HG03469 (cell line): ENCODE measurements around the gene SCAPER.

Source experiments
- ATAC-seq: cut with Tn5 transposase; IDR thresholded peaks from one replicate; pipeline ENCODE4 v1.9.1; 2021; ENCODE audit warnings: mild to moderate bottlenecking, moderate library complexity, moderate number of reproducible peaks; ENCODE audit not compliant: unreplicated experiment

The SCAPER gene

GRCh38 chr15:76378691-76379090, 526.4 kb downstream of the SCAPER start:
- no peak for ATAC-seq

GRCh38 chr15:76377751-76378150, 527.4 kb downstream of the SCAPER start:
- ATAC-seq: no peak

- no peak for ATAC-seq
These were observed 527.9 kb downstream of the SCAPER start for GRCh38 chr15:76377217-76377616.

- no peak for ATAC-seq
These were observed 528.3 kb downstream of the SCAPER start for GRCh38 chr15:76376816-76377215.

- no peak for ATAC-seq
These were observed 529.1 kb downstream of the SCAPER start for GRCh38 chr15:76376029-76376428.

- ATAC-seq: no peak
These were observed 537.0 kb downstream of the SCAPER start for GRCh38 chr15:76368122-76368621.

GRCh38 chr15:76366714-76367113, 538.4 kb downstream of the SCAPER start:
- ATAC-seq: no peak

- no peak for ATAC-seq
These were observed 541.9 kb downstream of the SCAPER start for GRCh38 chr15:76363251-76363650.

- ATAC-seq: no peak
These were observed 544.7 kb downstream of the SCAPER start for GRCh38 chr15:76360416-76360815.

- ATAC-seq: no peak
These were observed 546.0 kb downstream of the SCAPER start for GRCh38 chr15:76359152-76359551.

- ATAC-seq: no peak
These were observed 546.7 kb downstream of the SCAPER start for GRCh38 chr15:76358453-76358852.

GRCh38 chr15:76354823-76355440, 550.2 kb downstream of the SCAPER start:
- no peak for ATAC-seq

- no peak for ATAC-seq
These were observed 551.2 kb downstream of the SCAPER start for GRCh38 chr15:76353903-76354302.

GRCh38 chr15:76353023-76353577, 552.0 kb downstream of the SCAPER start:
- no peak for ATAC-seq

GRCh38 chr15:76349301-76350070, 555.7 kb downstream of the SCAPER start:
- ATAC-seq: no peak

GRCh38 chr15:76347482-76348055, 557.6 kb downstream of the SCAPER start:
- ATAC-seq: no peak

- ATAC-seq: no peak
These were observed 558.3 kb downstream of the SCAPER start for GRCh38 chr15:76346669-76347481.

- no peak for ATAC-seq
These were observed 559.1 kb downstream of the SCAPER start for GRCh38 chr15:76345880-76346668.

- no peak for ATAC-seq
These were observed 559.6 kb downstream of the SCAPER start for GRCh38 chr15:76345583-76345879.

GRCh38 chr15:76344893-76345582, 560.1 kb downstream of the SCAPER start:
- no peak for ATAC-seq
